Keratinocyte (primary cell): ENCODE data around the gene DCAF8. TPM values are rescaled to one million over a fixed set of nuclear protein-coding genes. Genes with fewer than 3 reads are reported as not detected.

ENCODE experiments used
- DNase-seq: peaks from one replicate; pipeline ENCODE4 v3.0.0-alpha.2; 2011; ENCODE audit warnings: low read depth, missing footprints, low spot score
- FAIRE-seq: peaks from 2 replicates; lab custom pipeline; 2011; peaks lifted over from hg19 to GRCh38; lab: Jason Lieb, UNC
- H2AFZ ChIP-seq: 2 replicates; pipeline ENCODE4 v1.6.0; 2012; ENCODE audit warnings: low read length, control low read depth, inconsistent platforms; ENCODE audit not compliant: control insufficient read depth
- H3K27ac ChIP-seq: 2 replicates; pipeline ENCODE4 v1.5.1; 2011; ENCODE audit warnings: low read length; ENCODE audit not compliant: control insufficient read depth, insufficient read depth
- H3K27me3 ChIP-seq: 3 replicates; pipeline ENCODE4 v1.6.0; 2011; ENCODE audit warnings: low read length; ENCODE audit not compliant: control insufficient read depth, insufficient read depth; ENCODE audit errors: extremely low read depth
- H3K36me3 ChIP-seq, 2 experiments: 2 replicates in 1 of 2; 3 replicates in 1 of 2; pipeline ENCODE4 v1.5.1; 2011; ENCODE audit warnings: low read length in 2 of 2, mild to moderate bottlenecking in 1 of 2; ENCODE audit not compliant: control insufficient read depth in 2 of 2, insufficient read depth in 2 of 2; ENCODE audit errors: extremely low read depth in 1 of 2
- H3K4me1 ChIP-seq: 3 replicates; pipeline ENCODE4 v1.5.1; 2011; ENCODE audit warnings: low read length; ENCODE audit not compliant: control insufficient read depth, insufficient read depth; ENCODE audit errors: extremely low read depth
- H3K4me2 ChIP-seq: 3 replicates; pipeline ENCODE4 v1.6.0; 2011; ENCODE audit warnings: low read depth, low read length; ENCODE audit not compliant: control insufficient read depth, insufficient read depth; ENCODE audit errors: extremely low read depth
- H3K4me3 ChIP-seq, 3 experiments: fragments of 200-600 bp in 1 of 3; sonication (generic) in 1 of 3; 2 replicates in 2 of 3; 3 replicates in 1 of 3; pipeline ENCODE4 v1.5.1; 2011 to 2016; ENCODE audit warnings: low read length in 3 of 3, mild to moderate bottlenecking in 3 of 3, control low read depth in 2 of 3, inconsistent platforms in 1 of 3, low read depth in 1 of 3, mixed read lengths in 1 of 3, mixed run types in 1 of 3, moderate library complexity in 1 of 3; ENCODE audit not compliant: control insufficient read depth in 2 of 3, insufficient read depth in 2 of 3; ENCODE audit errors: extremely low read depth in 1 of 3
- H3K79me2 ChIP-seq: 2 replicates; pipeline ENCODE4 v1.6.0; 2012; ENCODE audit warnings: low read length; ENCODE audit not compliant: control insufficient read depth, insufficient read depth
- H3K9ac ChIP-seq: 3 replicates; pipeline ENCODE4 v1.6.0; 2011; ENCODE audit warnings: low read length; ENCODE audit not compliant: control insufficient read depth, insufficient read depth; ENCODE audit errors: extremely low read depth
- H3K9me1 ChIP-seq: 3 replicates; pipeline ENCODE4 v1.6.0; 2011; ENCODE audit warnings: low read length; ENCODE audit not compliant: control insufficient read depth, insufficient read depth; ENCODE audit errors: extremely low read depth
- H3K9me3 ChIP-seq: 2 replicates; pipeline ENCODE4 v1.5.1; 2012; ENCODE audit warnings: low read depth, low read length; ENCODE audit not compliant: control insufficient read depth
- H4K20me1 ChIP-seq: 3 replicates; pipeline ENCODE4 v1.6.0; 2011; ENCODE audit warnings: low read length; ENCODE audit not compliant: control insufficient read depth, insufficient read depth; ENCODE audit errors: extremely low read depth
- CTCF ChIP-seq, 3 experiments: IDR thresholded peaks in 1 of 3; conservative IDR thresholded peaks in 1 of 3; optimal IDR thresholded peaks in 1 of 3; 2 replicates in 2 of 3; 3 replicates in 1 of 3; pipeline versions ENCODE3 to v1.5.1; 2011; ENCODE audit warnings: low read length in 3 of 3, mild to moderate bottlenecking in 3 of 3, moderate library complexity in 2 of 3, control low read depth in 1 of 3, inconsistent platforms in 1 of 3; ENCODE audit not compliant: insufficient read depth in 2 of 3; ENCODE audit errors: extremely low read depth in 1 of 3
- EZH2 ChIP-seq: IDR thresholded peaks from one replicate; pipeline ENCODE4 v1.6.1; 2012; ENCODE audit warnings: inconsistent platforms, mild to moderate bottlenecking, low read length, moderate library complexity
- dilution Hi-C: fragments of 300-500 bp; cut with MboI; formaldehyde crosslinking; loops from one replicate; pipeline ENCODE4 v1.7.0; 2020; ENCODE audit warnings: low sequenced_read_pairs; ENCODE audit not compliant: extremely low pct_ligation_motif_present
- polyA plus RNA-seq, 5 experiments: library from polyadenylated mRNA; depleted of rRNA in 3 of 5; stranded (reverse) in 3 of 5; stranded (forward) in 1 of 5; unstranded in 1 of 5; fragments of >200 nt; gene quantifications; 1 replicate in 1 of 5; 2 replicates in 3 of 5; 3 replicates in 1 of 5; pipeline versions ENCODE4 v1.2.1 to v1.2.3, GENCODE V29; 2011 to 2012; ENCODE audit warnings: missing spikeins in 2 of 5, low read depth in 1 of 5, low replicate concordance in 1 of 5

Gene DCAF8
- polyA plus RNA-seq, 1 donor (not counting 4 experiments of a cell fraction or from before 2014, with no cell fraction given) = 81.2 TPM

DNA sequence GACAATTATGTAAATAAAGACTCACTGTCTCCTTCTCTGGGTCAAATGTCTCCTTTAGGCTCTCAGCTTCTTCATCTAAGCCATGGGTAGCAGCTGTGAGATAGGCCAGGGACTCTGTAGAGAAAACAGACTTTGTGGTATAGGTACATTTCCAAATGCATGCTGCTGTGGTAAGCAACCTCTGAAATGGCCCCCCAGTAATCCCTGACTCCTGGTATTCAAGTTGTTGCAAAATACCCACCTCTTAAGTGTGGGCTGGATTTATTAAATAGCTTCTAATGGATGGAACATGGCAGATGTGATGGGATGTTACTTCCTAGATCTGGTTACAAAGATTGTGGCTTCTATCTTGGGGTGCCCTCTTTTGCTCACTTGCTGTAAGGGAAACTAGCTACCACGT, 33.7 kb upstream of the DCAF8 start:
- Histone ChIP-seq H3K9me3 (no peaks in the 10 kb centered on the region), H3K4me3 (no peak overlapping the region), H4K20me1 (no peaks in the 10 kb centered on the region), H3K4me2 (no peak overlapping the region), H3K9me1 (no peaks in the 10 kb centered on the region), H3K36me3 (peaks cover 51 to 59% of the 10 kb centered on the region in 2 experiments), H3K9ac (no peak overlapping the region), H3K27ac (no peak overlapping the region), H3K27me3 (no peaks in the 10 kb centered on the region), H3K4me1 (no peaks in the 10 kb centered on the region), H3K79me2 (no peaks in the 10 kb centered on the region), H2AFZ (no peak overlapping the region)
- TF ChIP-seq CTCF (optimal IDR thresholded peaks at IDR 0.05 in 1 of 3, IDR thresholded peaks at IDR 0.05 in 1 of 3, conservative IDR thresholded peaks at IDR 0.05 in 1 of 3; ENCODE audit: extremely low read depth in 1 of 3, insufficient read depth in 2 of 3, low read length in 3 of 3) = no peak
- no peak for TF ChIP-seq EZH2
- DNase-seq (no peak), FAIRE-seq (no peak)
- dilution Hi-C loops = no loop called here

DNA sequence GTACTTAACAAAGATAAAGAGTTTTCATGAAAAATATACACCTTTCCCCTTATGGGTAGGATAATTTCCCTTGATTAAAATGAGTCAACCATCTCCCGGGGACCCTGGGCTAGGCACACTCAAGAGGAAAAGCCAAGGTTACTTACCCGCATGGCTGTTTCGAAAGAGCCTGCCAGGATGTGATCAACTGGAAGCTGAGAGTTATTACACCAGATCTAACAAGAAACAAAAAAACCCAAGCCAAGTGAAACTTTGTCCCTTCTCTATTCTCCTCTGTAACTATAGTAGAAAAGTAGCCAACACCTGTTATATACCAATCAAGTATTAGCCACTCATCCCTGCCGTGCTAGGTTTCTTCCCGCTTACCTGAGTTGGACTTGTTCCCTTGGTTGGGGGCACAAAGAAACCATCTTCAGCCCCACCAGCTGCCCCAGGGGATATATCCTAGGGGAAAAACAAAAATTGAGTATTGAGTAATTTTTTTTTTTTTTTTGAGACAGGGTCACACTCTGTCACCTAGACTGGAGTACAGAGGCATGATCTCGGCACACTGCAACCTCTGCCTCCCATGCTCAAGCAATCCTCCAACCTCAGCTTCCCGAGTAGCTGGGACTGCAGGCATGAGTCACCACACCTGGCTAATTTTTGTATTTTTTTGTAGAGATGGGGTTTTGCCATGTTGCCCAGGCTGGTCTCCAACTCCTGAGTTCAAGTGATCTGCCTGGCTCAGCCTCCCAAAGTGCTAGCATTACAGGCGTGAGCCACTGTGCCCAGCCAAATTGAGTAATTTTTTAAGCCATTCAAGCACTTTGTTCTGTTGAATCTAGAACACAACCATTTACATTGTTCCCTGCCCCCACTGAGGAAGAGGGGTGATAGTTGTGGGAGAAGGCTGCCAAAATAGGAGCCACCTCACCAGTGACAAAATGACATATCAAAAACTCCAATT, 30.9 kb upstream of the DCAF8 start:
- dilution Hi-C loops = no loop called here
- no peak for TF ChIP-seq CTCF (optimal IDR thresholded peaks at IDR 0.05 in 1 of 3, IDR thresholded peaks at IDR 0.05 in 1 of 3, conservative IDR thresholded peaks at IDR 0.05 in 1 of 3; ENCODE audit: extremely low read depth in 1 of 3, insufficient read depth in 2 of 3, low read length in 3 of 3)
- TF ChIP-seq EZH2 = no peak
- Histone ChIP-seq H4K20me1 (no peaks in the 10 kb centered on the region), H3K4me1 (no peaks in the 10 kb centered on the region), H3K4me3 (no peak overlapping the region), H3K27ac (no peak overlapping the region), H3K79me2 (no peaks in the 10 kb centered on the region), H3K9ac (no peak overlapping the region), H3K36me3 (peaks cover 57 to 62% of the 10 kb centered on the region in 2 experiments), H3K4me2 (no peak overlapping the region), H3K27me3 (no peaks in the 10 kb centered on the region), H3K9me1 (no peaks in the 10 kb centered on the region), H2AFZ (no peak overlapping the region), H3K9me3 (no peaks in the 10 kb centered on the region)
- FAIRE-seq (no peak), DNase-seq (no peak)
